ENCODE measurements around the gene ZNHIT1. TPM values are rescaled to one million over a fixed set of nuclear protein-coding genes. Genes with fewer than 3 reads are reported as not detected.

Gene ZNHIT1
- 10 to 100 TPM in 11 of 12 donors, not detected in 1; 21.4 to 46.7 (median 39.1) TPM for polyA plus RNA-seq (ENCODE audit: insufficient read length in 12 of 12)
- long read RNA-seq, donor 1, transcript ZNHIT1-201 (5 exons, 1,225 nt), result major isoform, 67 of 81 reads
- long read RNA-seq, donor 1, transcript ZNHIT1-203 (4 exons, 2,898 nt), result minor isoform, 9 of 81 reads
- long read RNA-seq, donor 1, partial matches to known transcripts, result 5 of 81 reads
- long read RNA-seq, donor 1, other reads (novel, unspliced or antisense), result 0 of 81 reads
- long read RNA-seq, donor 2, transcript ZNHIT1-203 (4 exons, 2,898 nt), result minor isoform, 8 of 51 reads
- long read RNA-seq, donor 2, transcript ZNHIT1-201 (5 exons, 1,225 nt), result major isoform, 43 of 51 reads
- long read RNA-seq, donor 2, partial matches to known transcripts, result 0 of 51 reads
- long read RNA-seq, donor 2, other reads (novel, unspliced or antisense), result 0 of 51 reads
- long read RNA-seq, donor 3, transcript ZNHIT1-201 (5 exons, 1,225 nt), result major isoform, 16 of 20 reads
- long read RNA-seq, donor 3, partial matches to known transcripts, result 0 of 20 reads
- long read RNA-seq, donor 3, other reads (novel, unspliced or antisense), result 0 of 20 reads
- long read RNA-seq, donor 4, transcript ZNHIT1-201 (5 exons, 1,225 nt), result major isoform, 22 of 23 reads
- long read RNA-seq, donor 4, partial matches to known transcripts, result 0 of 23 reads
- long read RNA-seq, donor 4, other reads (novel, unspliced or antisense), result 0 of 23 reads
- long read RNA-seq, donor 5, transcript ZNHIT1-203 (4 exons, 2,898 nt), result minor isoform, 10 of 78 reads
- long read RNA-seq, donor 5, transcript ZNHIT1-201 (5 exons, 1,225 nt), result major isoform, 68 of 78 reads
- long read RNA-seq, donor 5, partial matches to known transcripts, result 0 of 78 reads
- long read RNA-seq, donor 5, other reads (novel, unspliced or antisense), result 0 of 78 reads
- long read RNA-seq, donor 6, transcript ZNHIT1-201 (5 exons, 1,225 nt), result major isoform, 28 of 33 reads
- long read RNA-seq, donor 6, transcript ZNHIT1-203 (4 exons, 2,898 nt), result minor isoform, 5 of 33 reads
- long read RNA-seq, donor 6, partial matches to known transcripts, result 0 of 33 reads
- long read RNA-seq, donor 6, other reads (novel, unspliced or antisense), result 0 of 33 reads
- long read RNA-seq, donor 7, transcript ZNHIT1-201 (5 exons, 1,225 nt), result major isoform, 20 of 24 reads
- long read RNA-seq, donor 7, partial matches to known transcripts, result 0 of 24 reads
- long read RNA-seq, donor 7, other reads (novel, unspliced or antisense), result 0 of 24 reads
- long read RNA-seq, donor 8, transcript ZNHIT1-203 (4 exons, 2,898 nt), result minor isoform, 6 of 52 reads
- long read RNA-seq, donor 8, transcript ZNHIT1-201 (5 exons, 1,225 nt), result major isoform, 39 of 52 reads
- long read RNA-seq, donor 8, partial matches to known transcripts, result 7 of 52 reads
- long read RNA-seq, donor 8, other reads (novel, unspliced or antisense), result 0 of 52 reads
- long read RNA-seq, donor 9, transcript ZNHIT1-201 (5 exons, 1,225 nt), result major isoform, 39 of 41 reads
- long read RNA-seq, donor 9, partial matches to known transcripts, result 0 of 41 reads
- long read RNA-seq, donor 9, other reads (novel, unspliced or antisense), result 0 of 41 reads
- long read RNA-seq, donor 10, transcript ZNHIT1-201 (5 exons, 1,225 nt), result major isoform, 41 of 43 reads
- long read RNA-seq, donor 10, partial matches to known transcripts, result 0 of 43 reads
- long read RNA-seq, donor 10, other reads (novel, unspliced or antisense), result 0 of 43 reads
- long read RNA-seq, donor 11, transcript ZNHIT1-203 (4 exons, 2,898 nt), result minor isoform, 5 of 61 reads
- long read RNA-seq, donor 11, transcript ZNHIT1-201 (5 exons, 1,225 nt), result major isoform, 50 of 61 reads
- long read RNA-seq, donor 11, partial matches to known transcripts, result 6 of 61 reads
- long read RNA-seq, donor 11, other reads (novel, unspliced or antisense), result 0 of 61 reads

DNA sequence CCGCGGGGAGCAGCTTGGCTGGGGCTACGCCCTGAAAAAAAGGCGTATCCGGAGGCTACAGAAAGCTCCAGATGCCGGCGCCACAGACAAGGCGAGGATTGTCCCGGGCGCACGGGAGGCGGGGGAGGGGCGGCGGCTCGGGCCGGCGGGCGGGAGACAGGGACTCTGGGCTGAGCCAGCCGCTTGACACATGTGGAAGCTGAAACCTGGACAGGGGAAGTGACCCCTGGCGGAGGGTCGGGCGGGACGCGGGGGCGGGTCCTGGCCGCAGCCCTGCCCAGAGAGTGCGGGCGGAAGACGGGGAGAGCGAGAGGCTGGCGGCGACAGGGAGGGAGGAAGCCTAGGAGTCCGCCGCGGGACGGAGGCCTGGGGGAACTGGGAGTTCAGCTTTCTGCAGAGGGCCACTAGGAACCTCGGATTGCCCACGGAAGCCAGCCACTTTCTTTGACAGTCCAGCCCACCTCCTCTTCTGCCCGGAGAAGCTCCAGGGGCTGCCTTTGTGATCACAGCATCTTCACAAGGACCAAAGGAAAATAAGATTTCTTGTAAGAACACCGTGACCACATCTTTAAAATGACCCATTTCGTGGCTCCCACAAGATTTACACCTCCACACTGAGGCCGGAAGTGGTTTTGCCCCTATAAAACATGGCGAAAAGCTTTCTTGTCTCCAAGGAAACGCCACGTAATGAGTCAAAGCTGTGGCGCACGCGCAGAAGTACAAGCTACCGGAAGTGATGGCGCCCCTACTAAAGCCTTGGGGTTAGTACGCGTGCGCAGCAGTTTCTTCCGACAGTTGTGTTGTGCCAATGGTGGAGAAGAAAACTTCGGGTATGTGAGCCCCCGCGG lies at the start of gene ZNHIT1, which contains the start of gene PLOD3:
Gene ZNHIT1 (plus strand): TSS at position 778 of the 848 bp plus-strand sequence. CDS start 31 bp downstream, at position 809.
Gene PLOD3 (minus strand): TSS at position 194 of the 848 bp plus-strand sequence. CDS start 307 bp downstream, outside the sequence.
- DNase-seq, result peak; percentile 99

DNA sequence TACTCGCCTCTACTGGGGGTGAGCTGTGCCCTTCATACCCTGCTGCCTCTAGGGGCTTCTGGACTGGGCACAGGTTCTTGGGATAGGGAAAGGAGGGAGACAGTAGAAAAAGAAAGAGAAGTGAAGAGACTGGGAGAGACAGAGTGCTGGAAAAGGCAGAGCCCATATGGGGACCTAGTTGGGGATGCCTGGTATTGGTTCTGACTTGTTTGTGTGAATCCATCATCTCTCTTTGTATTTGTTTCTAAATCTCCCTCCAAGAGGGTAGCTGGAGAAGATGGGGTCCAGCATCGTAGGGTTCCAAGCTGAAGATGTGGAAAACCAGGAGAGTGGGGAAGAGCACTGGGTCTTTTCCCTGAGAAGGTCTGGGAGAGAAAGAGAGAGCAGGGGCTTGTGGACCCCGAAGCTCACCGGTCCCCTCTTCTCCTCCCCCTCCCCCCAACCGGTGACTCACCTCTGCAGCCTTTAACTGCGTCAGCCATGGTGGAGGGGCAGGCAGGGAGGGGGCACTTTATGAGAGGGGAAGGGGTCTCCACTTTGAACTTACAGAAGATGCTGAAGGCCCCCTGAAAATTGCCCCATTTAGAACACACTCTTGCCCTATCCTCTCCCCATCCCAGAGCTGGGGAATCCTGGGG lies 49.4 kb upstream of the ZNHIT1 start:
- DNase-seq, result no peak

DNA sequence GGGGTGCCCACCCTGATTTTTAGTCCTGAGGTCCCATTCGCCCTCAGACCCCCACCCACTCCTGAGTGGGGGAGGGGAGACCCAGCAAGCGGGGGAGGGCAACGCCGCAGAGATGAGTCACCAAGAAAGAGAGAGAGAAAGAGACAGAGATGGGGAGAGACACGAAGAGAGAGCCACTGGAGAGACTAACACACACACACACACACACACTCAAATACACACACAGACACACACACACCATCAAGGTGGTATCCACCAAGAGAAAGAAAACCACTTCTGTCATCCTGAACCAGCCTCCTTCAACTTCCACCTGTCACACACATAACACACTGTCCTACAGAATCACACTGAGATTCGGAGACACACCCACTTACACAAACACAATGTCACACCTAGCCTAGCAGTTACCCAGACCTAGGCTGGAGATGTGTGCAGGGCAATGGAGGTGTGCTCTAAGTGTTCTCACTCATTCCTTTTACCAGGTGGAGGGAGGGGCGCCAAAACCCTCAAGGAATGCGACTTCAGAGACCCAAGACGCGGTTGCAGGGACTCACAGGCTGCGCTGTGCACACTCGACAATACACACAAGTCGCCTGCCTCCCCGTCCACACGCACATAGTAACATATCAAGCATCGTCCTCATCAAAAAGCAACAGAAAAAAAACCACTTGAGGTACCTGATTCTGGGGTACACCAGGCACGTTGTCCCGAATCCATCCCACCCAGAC lies 48.7 kb upstream of the ZNHIT1 start:
- no peak for DNase-seq

DNA sequence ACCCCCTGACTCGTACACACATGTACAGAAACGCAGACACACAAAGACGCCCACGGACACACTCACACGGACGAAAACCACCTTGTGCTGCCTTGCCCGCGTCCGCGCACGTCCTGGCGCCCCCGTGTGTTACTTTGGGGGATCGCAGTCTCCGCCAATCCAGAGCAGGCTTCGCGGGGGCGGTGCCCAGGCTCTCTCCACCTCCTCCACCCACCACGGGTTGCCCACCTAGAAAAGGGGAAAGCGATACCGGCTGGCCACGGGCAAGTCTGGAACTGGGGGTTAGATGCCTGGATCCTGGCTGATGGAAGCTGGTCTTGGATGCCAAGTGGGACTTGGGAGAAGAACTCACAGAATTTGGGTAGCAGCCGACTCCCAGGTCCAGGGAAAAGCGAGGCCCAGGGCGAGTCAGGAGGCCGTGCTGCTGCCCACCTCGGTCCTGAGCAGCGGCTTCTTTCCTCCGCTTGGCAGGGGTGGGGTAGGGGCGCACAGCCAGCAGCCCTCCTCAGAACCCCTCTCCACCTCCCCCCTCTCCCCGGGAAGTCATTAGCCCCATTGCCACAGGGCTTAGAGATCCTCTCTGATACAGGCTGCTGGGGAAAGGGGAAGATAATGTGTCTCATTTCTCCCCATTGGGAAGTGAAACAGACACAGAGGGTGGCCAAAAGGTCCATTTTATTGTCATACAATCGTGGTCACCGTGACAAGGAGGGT lies 48.0 kb upstream of the ZNHIT1 start:
- DNase-seq, result peak; percentile 54

DNA sequence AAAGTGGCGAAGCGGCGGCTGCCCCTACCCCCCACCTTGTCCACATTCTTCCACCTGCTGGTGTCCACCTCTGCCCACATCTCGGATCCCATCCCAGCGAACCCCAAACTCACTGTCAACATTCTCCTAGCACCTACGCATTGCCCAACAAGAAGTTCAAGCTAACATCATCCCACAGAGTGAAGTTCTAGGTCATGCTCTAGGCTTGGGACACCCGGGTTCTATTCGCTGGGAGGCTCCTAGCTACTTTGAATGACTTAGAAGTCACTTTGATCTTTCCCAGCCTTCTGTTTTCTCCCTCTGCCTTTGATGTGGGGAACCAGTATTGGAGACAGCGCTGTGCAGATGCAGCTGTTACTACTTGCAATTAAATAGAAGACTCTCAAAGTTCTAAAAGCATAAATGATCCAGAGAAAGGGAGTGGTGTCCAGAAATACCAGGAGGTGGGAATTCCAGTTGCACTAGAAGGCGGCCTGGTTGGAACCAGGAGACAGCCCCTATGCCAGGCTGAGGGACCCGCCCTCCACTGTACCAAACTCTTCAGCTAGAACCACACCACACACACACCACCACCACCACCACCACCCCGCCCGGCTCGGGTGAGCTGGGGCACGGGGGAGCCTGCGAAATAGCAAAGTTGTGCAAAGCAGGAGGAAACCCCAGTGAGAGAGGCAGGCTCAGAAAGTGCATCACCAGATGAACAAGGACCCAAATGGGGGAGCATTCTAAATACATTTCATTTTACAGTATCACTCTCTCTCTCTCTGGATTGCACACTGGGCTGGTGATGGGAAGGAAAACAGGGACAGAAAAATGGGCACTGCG lies 47.1 kb upstream of the ZNHIT1 start:
- no peak for DNase-seq

DNA sequence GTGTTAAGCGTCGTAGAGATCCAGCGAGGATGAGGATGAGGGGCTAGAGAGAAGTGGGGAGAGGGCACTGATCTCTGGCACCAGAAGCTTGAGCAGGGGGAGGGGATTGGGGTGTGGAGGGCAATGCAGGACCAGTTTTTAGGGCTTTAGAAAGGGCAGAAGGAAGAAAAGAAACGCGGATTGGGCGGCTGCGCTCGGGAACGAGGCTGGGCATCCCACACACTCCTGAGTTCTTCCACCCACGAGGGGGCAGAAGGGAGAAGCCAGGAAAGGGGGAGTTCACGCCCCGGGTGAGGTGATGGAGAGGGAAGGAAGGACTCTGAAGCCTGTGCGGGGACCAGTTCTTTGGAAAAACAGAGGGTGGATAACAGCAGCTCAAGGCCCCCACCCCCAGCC lies 46.5 kb upstream of the ZNHIT1 start:
- no peak for DNase-seq

DNA sequence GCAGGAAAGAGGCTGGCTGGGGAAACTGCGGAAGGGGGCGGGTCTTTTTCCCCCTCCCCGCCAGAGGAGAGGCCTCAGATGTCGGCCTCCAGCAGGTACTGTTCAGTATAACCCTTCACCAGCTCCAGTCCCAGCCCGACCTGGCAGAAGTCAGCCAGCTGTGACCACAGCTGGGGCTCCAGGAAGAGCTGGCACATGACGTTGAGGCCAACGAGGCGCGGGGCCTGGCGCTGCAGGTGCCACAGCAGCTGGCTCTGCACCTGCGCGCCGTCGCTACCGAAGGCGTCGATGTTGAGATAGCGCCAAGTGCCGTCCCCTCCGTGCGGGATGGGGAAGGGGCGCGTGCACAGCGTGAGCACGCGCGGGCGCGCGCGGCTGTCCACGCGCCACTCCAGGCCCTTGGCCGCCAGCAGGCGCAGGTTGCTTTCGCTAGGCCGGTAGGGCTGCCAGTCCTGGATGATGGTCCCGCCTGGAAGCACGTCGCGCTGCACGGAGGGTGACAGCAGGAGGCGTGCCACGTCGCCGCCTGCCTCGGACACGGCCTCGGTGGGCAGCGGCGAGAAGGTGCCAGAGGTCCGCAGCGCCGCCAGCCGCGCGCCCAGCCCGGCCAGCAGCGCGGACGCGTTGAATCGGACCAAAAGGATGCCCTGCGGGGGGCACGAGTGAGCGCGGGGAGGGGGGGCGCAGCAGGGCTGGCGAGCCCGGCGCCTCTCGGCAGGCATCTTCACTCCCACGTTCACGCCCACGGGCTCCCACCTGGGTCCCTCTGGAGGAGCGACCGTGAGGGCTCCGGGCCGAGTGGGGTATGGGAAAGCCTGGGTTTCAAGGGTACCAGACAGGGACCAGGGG lies 45.7 kb upstream of the ZNHIT1 start:
- no peak for DNase-seq

DNA sequence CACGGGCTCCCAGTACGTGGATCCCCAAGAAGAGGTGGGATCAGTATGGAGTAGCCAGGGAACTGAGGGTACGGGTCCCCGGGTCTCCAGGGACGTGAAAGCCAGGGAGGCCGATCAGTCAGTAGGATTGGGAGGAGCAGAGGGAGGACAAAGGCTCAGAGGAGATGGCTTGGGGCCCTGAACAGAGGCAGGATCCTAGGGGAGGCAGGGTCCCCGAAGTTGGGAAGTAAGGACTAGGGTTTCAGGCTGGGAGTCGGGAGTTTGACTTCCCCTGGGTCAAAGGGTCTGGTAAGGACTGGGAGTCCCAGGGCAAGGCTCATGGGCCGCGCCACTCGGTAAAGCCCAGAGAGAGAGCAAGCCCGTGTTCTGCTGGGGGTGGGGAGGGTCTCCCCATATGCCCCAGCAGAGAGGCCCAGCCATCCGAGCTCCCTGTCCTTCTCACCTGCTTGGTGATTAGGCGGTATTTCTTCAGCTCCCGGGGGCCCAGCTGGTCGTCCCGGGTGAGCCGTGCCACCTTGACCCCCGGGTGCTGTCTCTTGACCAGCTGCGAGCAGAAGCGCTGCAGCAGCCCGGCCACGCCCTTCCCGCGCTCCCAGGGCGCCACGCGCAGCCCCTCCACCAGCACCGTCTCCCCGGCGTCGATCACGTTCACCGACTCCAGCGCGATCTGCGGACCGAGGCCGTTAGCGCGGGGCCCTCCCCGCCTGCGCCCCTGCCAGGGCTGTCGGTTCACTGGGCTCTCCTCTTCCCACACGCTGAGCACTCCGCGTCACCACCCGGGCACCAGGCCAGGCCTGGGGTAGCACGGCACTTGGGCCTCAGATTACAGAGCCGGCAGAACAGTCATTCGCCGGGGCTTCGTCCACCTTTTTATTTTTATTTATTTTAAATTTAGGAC lies 44.9 kb upstream of the ZNHIT1 start:
- DNase-seq, result no peak

DNA sequence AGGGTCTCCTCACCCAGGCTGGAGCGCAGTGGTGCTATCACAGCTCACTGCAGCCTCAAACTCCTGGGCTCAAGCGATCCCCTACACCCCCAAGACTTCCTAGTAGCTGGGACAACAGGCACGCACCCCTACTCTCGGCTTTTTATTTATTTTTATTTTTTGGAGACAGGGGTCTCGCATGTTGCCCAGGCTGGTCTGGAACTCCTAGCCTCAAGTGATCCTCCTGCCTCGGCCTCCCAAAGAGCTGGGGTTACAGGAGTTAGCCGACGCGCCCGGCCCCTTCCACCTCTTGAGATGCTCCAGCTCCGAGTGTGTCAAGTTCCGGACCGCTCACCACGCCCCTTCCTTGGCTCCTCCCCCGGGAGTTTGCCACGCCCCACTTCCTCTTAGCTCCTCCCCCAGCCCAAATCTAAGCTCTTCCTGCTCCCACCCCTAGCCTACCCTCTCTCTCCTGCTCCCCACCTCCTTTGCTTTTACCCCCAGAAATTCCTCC lies 44.2 kb upstream of the ZNHIT1 start:
- no peak for DNase-seq

DNA sequence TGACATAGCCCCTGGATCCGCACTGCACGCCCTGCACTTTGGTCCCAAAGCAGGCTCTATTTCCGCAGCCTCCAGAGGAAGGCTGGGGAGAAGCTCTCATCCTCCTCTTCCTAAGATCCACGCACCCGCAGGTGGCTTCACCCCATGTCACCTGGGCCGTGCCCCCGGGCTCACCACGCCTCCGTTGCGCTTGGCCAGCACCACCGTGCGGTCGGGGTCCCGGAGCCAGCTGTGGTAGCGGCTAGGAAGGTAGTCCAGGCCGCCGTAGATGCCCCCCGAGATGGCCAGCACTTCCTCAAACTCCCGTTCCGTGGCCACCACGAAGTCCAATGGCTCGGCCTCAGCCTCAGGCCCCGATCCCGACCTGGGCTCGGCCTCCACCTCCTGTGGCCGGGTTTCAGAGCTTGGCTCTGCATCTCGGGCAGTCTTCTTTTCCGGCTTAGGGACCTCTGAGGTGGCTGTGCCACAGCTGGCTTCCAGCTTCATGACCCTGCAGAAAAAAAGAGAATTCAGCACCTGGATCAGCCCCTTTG lies 43.6 kb upstream of the ZNHIT1 start:
- no peak for DNase-seq

DNA sequence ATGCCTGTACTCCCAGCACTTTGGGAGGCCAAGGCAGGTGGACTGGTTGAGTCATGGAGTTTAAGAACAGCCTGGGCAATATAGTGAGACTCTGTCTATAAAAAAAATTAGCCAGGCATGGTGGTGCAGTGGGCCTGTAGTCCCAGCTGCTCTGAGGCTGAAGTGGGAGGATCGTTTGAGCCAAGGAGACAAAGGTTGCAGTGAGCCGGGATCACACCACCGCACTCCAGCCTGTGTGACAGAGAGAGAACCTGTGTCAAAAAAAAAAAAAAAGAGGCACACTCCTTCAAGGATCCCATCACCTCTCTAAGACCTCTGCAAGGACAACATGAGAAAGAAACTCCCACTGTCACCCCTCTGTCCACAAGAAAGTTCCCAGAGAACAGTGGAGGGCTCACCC lies 42.3 kb upstream of the ZNHIT1 start:
- no peak for DNase-seq

DNA sequence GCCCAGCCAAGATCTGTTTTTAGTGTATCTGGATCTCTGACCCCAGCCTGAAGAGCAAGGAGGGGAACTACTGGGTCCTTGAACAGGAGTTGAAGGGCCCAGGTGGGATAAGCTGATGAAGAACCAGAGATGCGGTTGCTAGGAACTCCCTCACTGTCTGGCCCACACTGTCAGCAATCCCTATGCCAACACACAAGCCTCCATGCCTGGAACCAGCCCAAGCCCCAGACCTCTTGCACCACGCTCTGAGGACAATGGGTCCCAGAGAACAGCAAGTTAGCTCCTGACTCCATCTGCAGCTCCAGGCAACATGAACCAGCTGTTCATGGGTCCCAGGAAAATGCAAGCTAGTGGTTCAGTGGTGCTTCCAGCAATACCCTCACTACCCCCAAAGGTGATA lies 40.3 kb upstream of the ZNHIT1 start:
- DNase-seq, result no peak

DNA sequence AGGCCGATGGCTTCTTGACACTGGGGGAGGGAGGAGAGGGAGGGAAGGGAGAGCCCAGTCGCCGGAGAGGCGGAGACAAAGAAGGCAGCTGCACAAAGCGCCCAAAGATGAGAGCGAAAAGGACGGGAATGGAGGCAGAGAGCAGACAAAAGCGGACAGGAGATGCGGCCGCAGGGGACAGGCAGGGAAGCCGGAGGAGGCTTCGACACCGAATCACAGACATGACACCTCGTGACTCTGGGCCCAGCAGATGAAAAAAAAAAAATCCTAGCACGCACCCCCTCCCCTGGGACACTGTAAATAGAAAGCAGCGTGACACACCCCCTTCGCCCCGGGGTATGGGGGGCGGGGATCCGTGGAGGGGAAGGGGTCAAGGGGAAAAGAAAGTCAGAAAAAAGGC lies 38.8 kb upstream of the ZNHIT1 start:
- DNase-seq, result no peak

DNA sequence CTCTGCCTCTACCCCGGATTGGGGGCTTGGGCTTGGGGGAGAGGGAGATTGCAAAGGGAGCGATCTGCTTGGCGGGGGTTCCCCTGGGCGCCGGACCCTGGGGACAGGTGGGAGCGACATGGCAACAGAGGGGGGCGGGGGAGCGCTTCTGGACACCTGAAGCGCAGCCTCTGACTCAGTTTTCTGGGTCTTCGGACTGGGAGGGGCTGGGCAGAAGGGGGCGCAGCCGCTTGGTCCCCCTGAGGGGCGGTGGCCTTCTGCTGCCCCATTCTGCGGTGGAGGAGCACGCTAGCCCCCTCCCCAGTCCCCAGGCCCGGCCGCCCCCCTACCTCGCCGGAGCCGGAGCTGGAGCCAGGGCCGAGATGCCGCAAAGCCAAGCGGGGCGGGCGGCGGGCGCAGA lies 38.3 kb upstream of the ZNHIT1 start:
- no peak for DNase-seq
